ENCODE results near the gene NREP.

GRCh38 chr5:111762895-111763294 lies 5.9 kb upstream of the NREP start:
- TF ChIP-seq, protein P1, sequence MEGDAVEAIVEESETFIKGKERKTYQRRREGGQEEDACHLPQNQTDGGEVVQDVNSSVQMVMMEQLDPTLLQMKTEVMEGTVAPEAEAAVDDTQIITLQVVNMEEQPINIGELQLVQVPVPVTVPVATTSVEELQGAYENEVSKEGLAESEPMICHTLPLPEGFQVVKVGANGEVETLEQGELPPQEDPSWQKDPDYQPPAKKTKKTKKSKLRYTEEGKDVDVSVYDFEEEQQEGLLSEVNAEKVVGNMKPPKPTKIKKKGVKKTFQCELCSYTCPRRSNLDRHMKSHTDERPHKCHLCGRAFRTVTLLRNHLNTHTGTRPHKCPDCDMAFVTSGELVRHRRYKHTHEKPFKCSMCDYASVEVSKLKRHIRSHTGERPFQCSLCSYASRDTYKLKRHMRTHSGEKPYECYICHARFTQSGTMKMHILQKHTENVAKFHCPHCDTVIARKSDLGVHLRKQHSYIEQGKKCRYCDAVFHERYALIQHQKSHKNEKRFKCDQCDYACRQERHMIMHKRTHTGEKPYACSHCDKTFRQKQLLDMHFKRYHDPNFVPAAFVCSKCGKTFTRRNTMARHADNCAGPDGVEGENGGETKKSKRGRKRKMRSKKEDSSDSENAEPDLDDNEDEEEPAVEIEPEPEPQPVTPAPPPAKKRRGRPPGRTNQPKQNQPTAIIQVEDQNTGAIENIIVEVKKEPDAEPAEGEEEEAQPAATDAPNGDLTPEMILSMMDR (IDR thresholded peaks at IDR 0.05) = no peak
- no peak for TF ChIP-seq POLR2A (IDR thresholded peaks at IDR 0.05)
